ENCODE measurements around the gene ZNF786. TPM values are rescaled to one million over a fixed set of nuclear protein-coding genes. Genes with fewer than 3 reads are reported as not detected.

ZNF786 gene
- 5.5 to 7.0 TPM (median 6.6 TPM) in 5 replicates for total RNA-seq (2022; extraction: Qiagen RNA extraction)

GRCh38 chr7:149090397-149091195, at the start of gene ZNF786:
TSS of gene ZNF786 (minus strand) at chr7:149090718. CDS start at chr7:149090640, 78 bp downstream.

DNA sequence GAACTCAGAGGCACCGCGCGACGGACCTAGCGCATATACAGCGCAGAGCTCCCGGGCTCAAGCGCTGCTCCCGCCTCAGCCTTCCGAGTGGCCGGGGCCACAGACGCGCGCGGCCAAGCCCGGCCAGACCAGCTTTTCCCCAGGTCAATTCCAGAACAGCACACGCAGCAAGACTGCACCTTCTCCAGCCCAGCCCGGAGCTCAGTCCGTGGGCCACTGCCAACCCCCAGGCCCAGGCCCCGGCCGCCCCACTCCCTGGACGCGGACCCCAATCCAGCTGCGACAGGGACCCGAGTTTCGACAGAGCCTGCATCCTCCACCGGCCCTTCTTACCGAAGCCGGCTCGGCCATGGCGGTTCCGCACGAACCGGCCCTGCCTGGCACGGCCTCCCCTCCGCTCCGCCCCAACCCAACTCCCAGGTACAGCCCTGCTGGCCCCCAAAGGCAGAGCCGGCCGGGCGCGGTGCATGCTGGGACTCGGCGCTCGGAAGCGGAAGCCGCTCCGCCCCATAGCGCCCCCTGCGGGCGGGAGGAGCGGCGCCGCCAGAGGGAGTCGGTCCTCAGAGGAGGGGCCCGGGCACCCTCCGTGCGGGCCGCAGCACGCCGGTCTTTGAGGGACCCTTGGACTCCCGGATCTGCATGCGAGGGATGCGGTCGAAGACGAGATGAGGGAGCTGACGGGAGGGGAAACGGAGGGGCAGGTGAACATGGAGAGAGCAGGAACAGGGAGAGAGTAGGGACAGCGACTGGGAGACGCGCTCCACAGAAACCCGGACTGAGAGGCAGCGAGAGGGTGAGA, 35.5 kb upstream of the ZNF786 start, which contains the start of gene ZNF425:
ZNF425 (minus strand) TSS at position 462 of the 799 bp plus-strand sequence; CDS start at position 351, 111 bp downstream.

DNA sequence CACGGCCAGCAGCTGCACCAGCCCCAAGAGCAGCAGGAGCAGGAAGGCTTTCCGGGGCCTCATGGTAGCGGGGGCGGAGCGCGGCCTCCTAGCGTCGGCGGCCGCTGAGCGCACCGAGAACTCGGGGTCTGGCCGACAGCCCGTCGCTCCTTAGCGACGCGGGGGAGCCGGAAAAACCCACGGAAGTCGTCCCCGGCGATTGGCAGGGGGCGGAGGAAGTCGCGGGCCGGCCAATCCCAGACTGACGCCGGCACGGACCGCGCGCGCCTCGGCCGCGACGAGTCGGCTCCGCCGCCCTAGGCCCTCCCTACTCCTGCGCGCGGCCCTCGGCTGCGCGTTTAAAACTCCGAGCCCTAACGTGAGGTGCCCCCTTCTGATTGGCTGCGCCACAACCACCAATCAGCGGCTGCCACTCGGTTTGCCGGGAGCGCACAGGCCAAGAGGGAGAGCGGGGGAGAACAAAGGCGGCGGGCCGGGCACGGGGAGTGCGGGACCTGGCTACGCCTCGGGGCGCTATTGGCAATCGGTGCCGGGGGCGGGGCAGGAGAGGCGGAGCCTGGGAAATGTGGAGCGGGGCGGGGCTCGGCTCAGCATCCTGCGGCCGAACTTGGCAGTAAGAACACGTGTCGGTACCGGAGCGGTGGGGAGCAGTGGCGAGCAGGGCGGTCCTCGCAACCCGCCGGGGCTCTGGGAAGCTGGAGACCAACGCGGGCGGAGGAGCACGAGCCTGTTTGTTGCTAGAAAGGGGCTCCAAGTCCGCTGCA, 62.0 kb downstream of the ZNF786 start, which contains the start of gene PDIA4:
PDIA4 (minus strand) TSS at position 160 of the 764 bp plus-strand sequence; CDS start at position 63, 97 bp downstream.

Other genes starting within 250 kb of the ZNF786 start
- 21.1 to 25.4 TPM (median 22.2 TPM) in 5 replicates for gene EZH2, start 206.4 kb downstream of the ZNF786 start, total RNA-seq (2022; extraction: Qiagen RNA extraction)
- 164 to 194 TPM (median 179 TPM) in 5 replicates for gene PDIA4, start 62.2 kb downstream of the ZNF786 start, total RNA-seq (2022; extraction: Qiagen RNA extraction)
- gene ZNF425, start 35.6 kb upstream of the ZNF786 start, total RNA-seq (2022; extraction: Qiagen RNA extraction), result 0.97 to 1.5 TPM (median 0.98 TPM) in 5 replicates
- gene ZNF398, start 56.7 kb upstream of the ZNF786 start, total RNA-seq (2022; extraction: Qiagen RNA extraction), result 8.1 to 9.5 TPM (median 9.1 TPM) in 5 replicates
- gene ZNF282, start 104.8 kb upstream of the ZNF786 start, total RNA-seq (2022; extraction: Qiagen RNA extraction), result 19.1 to 28.5 TPM (median 25.8 TPM) in 5 replicates
- gene ZNF212, start 148.9 kb upstream of the ZNF786 start, total RNA-seq (2022; extraction: Qiagen RNA extraction), result 11.1 to 12.6 TPM (median 12.2 TPM) in 5 replicates
- gene ZNF783, start 171.5 kb upstream of the ZNF786 start, total RNA-seq (2022; extraction: Qiagen RNA extraction), result 5.0 to 7.2 TPM (median 6.5 TPM) in 5 replicates